GM21619 (cell line): ENCODE data around the gene CPT1C.

ENCODE experiments used
- ATAC-seq: cut with Tn5 transposase; IDR thresholded peaks from one replicate; pipeline ENCODE4 v1.9.1; 2021; ENCODE audit not compliant: unreplicated experiment

Gene CPT1C

GRCh38 chr19:49660338-49660961 is 30.5 kb upstream of the CPT1C start:
- no peak for ATAC-seq

- no peak for ATAC-seq
These were observed 28.9 kb upstream of the CPT1C start for GRCh38 chr19:49662011-49662410.

- no peak for ATAC-seq
These were observed 27.7 kb upstream of the CPT1C start for GRCh38 chr19:49663224-49663623.

GRCh38 chr19:49664171-49665035 is 26.5 kb upstream of the CPT1C start:
- peak; percentile 37 for ATAC-seq

- ATAC-seq: no peak
These were observed 25.9 kb upstream of the CPT1C start for GRCh38 chr19:49665036-49665350.

GRCh38 chr19:49665351-49666119 is 25.4 kb upstream of the CPT1C start, which contains the start of the genes BCL2L12 and IRF3:
BCL2L12 (plus strand) TSS chr19:49665933; CDS start chr19:49666693, 760 bp downstream.
IRF3 (minus strand) TSS chr19:49665857; CDS start chr19:49664838, 1,019 bp downstream.
- ATAC-seq: peak; percentile 81

- no peak for ATAC-seq
These were observed 24.8 kb upstream of the CPT1C start for GRCh38 chr19:49666120-49666444.

GRCh38 chr19:49667473-49667872 is 23.4 kb upstream of the CPT1C start:
- ATAC-seq: no peak

GRCh38 chr19:49669516-49669915 is 21.4 kb upstream of the CPT1C start:
- no peak for ATAC-seq

- no peak for ATAC-seq
These were observed 18.6 kb upstream of the CPT1C start for GRCh38 chr19:49672131-49672919.

GRCh38 chr19:49676136-49676783 is 14.7 kb upstream of the CPT1C start:
- peak; percentile 53 for ATAC-seq

GRCh38 chr19:49676784-49677230 is 14.1 kb upstream of the CPT1C start:
- ATAC-seq: no peak

- no peak for ATAC-seq
These were observed 13.6 kb upstream of the CPT1C start, which contains the start of gene PRMT1 for GRCh38 chr19:49677231-49677900. PRMT1 (plus strand) TSS chr19:49677271; CDS start chr19:49677281, 10 bp downstream.

- ATAC-seq: no peak
These were observed 12.8 kb upstream of the CPT1C start for GRCh38 chr19:49677901-49678674.

GRCh38 chr19:49678985-49679770 is 11.7 kb upstream of the CPT1C start:
- ATAC-seq: no peak

- no peak for ATAC-seq
These were observed 11.0 kb upstream of the CPT1C start for GRCh38 chr19:49679771-49680413.
